ENCODE measurements around the gene MGST3.
"Not testable (repeated sequence)": the region's sequence is repeated elsewhere in the genome, so short reads cannot be mapped to it uniquely, and the experiment has no call there.

The MGST3 gene

GRCh38 chr1:165701922-165702321 lies 70.9 kb downstream of the MGST3 start:
- not testable (repeated sequence) for DNase-seq

GRCh38 chr1:165703648-165704047 lies 72.6 kb downstream of the MGST3 start:
- no peak for DNase-seq

Measured in kidney glomerular epithelial cell (primary cell).